HPDE6-E6E7 (cell line): ENCODE data around the gene ADGRV1.
"Not testable (repeated sequence)": the region's sequence is repeated elsewhere in the genome, so short reads cannot be mapped to it uniquely, and the experiment has no call there.

Experiments
- DNase-seq: peaks from one replicate; pipeline ENCODE4 v3.0.0; 2011; ENCODE audit warnings: missing footprints; ENCODE audit errors: extremely low spot score

ADGRV1 gene

GRCh38 chr5:90549729-90550275 lies 8.8 kb upstream of the ADGRV1 start:
- DNase-seq: no peak

- DNase-seq: no peak
Measured at GRCh38 chr5:90550963-90551362, 7.6 kb upstream of the ADGRV1 start.

GRCh38 chr5:90551376-90551775 lies 7.2 kb upstream of the ADGRV1 start:
- DNase-seq: no peak

GRCh38 chr5:90553711-90554110 lies 4.9 kb upstream of the ADGRV1 start:
- DNase-seq: no peak

GRCh38 chr5:90554358-90555006 lies 4.1 kb upstream of the ADGRV1 start:
- no peak for DNase-seq

GRCh38 chr5:90555666-90556065 lies 2.9 kb upstream of the ADGRV1 start:
- no peak for DNase-seq

GRCh38 chr5:90557391-90557790 lies 1.2 kb upstream of the ADGRV1 start:
- DNase-seq: no peak

- no peak for DNase-seq
Measured at GRCh38 chr5:90557871-90558270, 726 bp upstream of the ADGRV1 start.

- no peak for DNase-seq
Measured at GRCh38 chr5:90560771-90561170, 2.2 kb downstream of the ADGRV1 start.

GRCh38 chr5:90561766-90562165 lies 3.2 kb downstream of the ADGRV1 start:
- DNase-seq: no peak

GRCh38 chr5:90562341-90562740 lies 3.7 kb downstream of the ADGRV1 start:
- no peak for DNase-seq

- DNase-seq: no peak
Measured at GRCh38 chr5:90563108-90563507, 4.5 kb downstream of the ADGRV1 start.

GRCh38 chr5:90565491-90565890 lies 6.9 kb downstream of the ADGRV1 start:
- no peak for DNase-seq

GRCh38 chr5:90569084-90569483 lies 10.5 kb downstream of the ADGRV1 start:
- DNase-seq: no peak

GRCh38 chr5:90570034-90570433 lies 11.4 kb downstream of the ADGRV1 start:
- no peak for DNase-seq

GRCh38 chr5:90571147-90571773 lies 12.7 kb downstream of the ADGRV1 start:
- DNase-seq: no peak

- no peak for DNase-seq
Measured at GRCh38 chr5:90575712-90576111, 17.1 kb downstream of the ADGRV1 start.

GRCh38 chr5:90576566-90576965 lies 18.0 kb downstream of the ADGRV1 start:
- not testable (repeated sequence) for DNase-seq

GRCh38 chr5:90579905-90580304 lies 21.3 kb downstream of the ADGRV1 start:
- not testable (repeated sequence) for DNase-seq

GRCh38 chr5:90581956-90582355 lies 23.4 kb downstream of the ADGRV1 start:
- DNase-seq: no peak

GRCh38 chr5:90585337-90585986 lies 26.9 kb downstream of the ADGRV1 start:
- no peak for DNase-seq

- DNase-seq: no peak
Measured at GRCh38 chr5:90586469-90586868, 27.9 kb downstream of the ADGRV1 start.

- DNase-seq: no peak
Measured at GRCh38 chr5:90590170-90590569, 31.6 kb downstream of the ADGRV1 start.
